ENCODE measurements around the gene RERE. TPM values are rescaled to one million over a fixed set of nuclear protein-coding genes. Genes with fewer than 3 reads are reported as not detected.

RERE gene
- total RNA-seq, 1 donor: 55.0 TPM

DNA sequence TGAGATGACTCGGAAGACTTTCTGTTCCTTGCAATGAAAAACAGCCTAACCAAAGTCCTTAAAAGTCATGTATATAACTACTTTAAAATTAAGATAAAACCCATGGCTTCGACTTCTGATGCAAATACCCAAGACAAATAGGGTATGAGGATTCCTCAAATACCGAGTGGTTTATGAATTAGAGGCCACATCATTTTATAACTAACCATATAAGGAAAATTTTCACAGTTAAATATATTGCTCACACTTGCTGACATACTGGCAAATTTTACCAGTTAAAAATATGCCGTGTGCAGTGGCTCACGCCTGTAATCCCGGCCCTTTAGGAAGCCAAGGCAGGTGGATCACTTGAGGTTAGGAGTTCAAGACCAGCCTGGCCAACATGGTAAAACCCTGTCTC is 5.4 kb downstream of the RERE start:
- no peak overlapping the region for H3K4me2 ChIP-seq (ENCODE audit: insufficient read depth, low read length)
- no peaks in the 10 kb centered on the region for H3K27me3 ChIP-seq (ENCODE audit: insufficient read depth, low read length)
- H2AFZ ChIP-seq (ENCODE audit: low read length): no peak overlapping the region
- no peak for DNase-seq (ENCODE audit: insufficient read length, low spot score, missing footprints)
- peaks cover 43% of the 10 kb centered on the region for H3K79me2 ChIP-seq (ENCODE audit: insufficient read depth, low read length)
- TF ChIP-seq CTCF (IDR thresholded peaks at IDR 0.05; ENCODE audit: extremely low read depth, low read depth, low read length): no peak
- H3K36me3 ChIP-seq (ENCODE audit: insufficient read depth, low read length): no peaks in the 10 kb centered on the region
- no peak overlapping the region for H3K4me3 ChIP-seq (ENCODE audit: insufficient read depth, low read length)
- no peak overlapping the region for H3K27ac ChIP-seq (ENCODE audit: low read depth, low read length)
- H4K20me1 ChIP-seq (ENCODE audit: insufficient read depth, low read length): peaks cover 12% of the 10 kb centered on the region
- peaks cover 39% of the 10 kb centered on the region for H3K4me1 ChIP-seq (ENCODE audit: insufficient read depth, low read length)
- no peaks in the 10 kb centered on the region for H3K9me3 ChIP-seq (ENCODE audit: low read depth, low read length)

- Histone ChIP-seq H3K27me3 (ENCODE audit: insufficient read depth, low read length) (no peaks in the 10 kb centered on the region), H2AFZ (ENCODE audit: low read length) (no peak overlapping the region), H3K79me2 (ENCODE audit: insufficient read depth, low read length) (peaks cover 49% of the 10 kb centered on the region), H3K4me1 (ENCODE audit: insufficient read depth, low read length) (peaks cover 32% of the 10 kb centered on the region), H3K27ac (ENCODE audit: low read depth, low read length) (no peak overlapping the region), H3K9me3 (ENCODE audit: low read depth, low read length) (no peaks in the 10 kb centered on the region), H3K4me2 (ENCODE audit: insufficient read depth, low read length) (no peak overlapping the region), H3K4me3 (ENCODE audit: insufficient read depth, low read length) (no peak overlapping the region), H3K36me3 (ENCODE audit: insufficient read depth, low read length) (no peaks in the 10 kb centered on the region), H4K20me1 (ENCODE audit: insufficient read depth, low read length) (peaks cover 17% of the 10 kb centered on the region)
- no peak for DNase-seq (ENCODE audit: insufficient read length, low spot score, missing footprints)
- TF ChIP-seq CTCF (IDR thresholded peaks at IDR 0.05; ENCODE audit: extremely low read depth, low read depth, low read length): no peak
Measured at GRCh38 chr1:8810987-8811386, 6.5 kb downstream of the RERE start.

- Histone ChIP-seq H3K4me3 (ENCODE audit: insufficient read depth, low read length) (no peak overlapping the region), H3K27me3 (ENCODE audit: insufficient read depth, low read length) (no peaks in the 10 kb centered on the region), H4K20me1 (ENCODE audit: insufficient read depth, low read length) (peaks cover 13% of the 10 kb centered on the region), H3K79me2 (ENCODE audit: insufficient read depth, low read length) (peaks cover 40% of the 10 kb centered on the region), H3K36me3 (ENCODE audit: insufficient read depth, low read length) (no peaks in the 10 kb centered on the region), H2AFZ (ENCODE audit: low read length) (no peak overlapping the region), H3K4me1 (ENCODE audit: insufficient read depth, low read length) (peaks cover 23% of the 10 kb centered on the region), H3K9me3 (ENCODE audit: low read depth, low read length) (no peaks in the 10 kb centered on the region), H3K27ac (ENCODE audit: low read depth, low read length) (no peak overlapping the region), H3K4me2 (ENCODE audit: insufficient read depth, low read length) (no peak overlapping the region)
- no peak for TF ChIP-seq CTCF (IDR thresholded peaks at IDR 0.05; ENCODE audit: extremely low read depth, low read depth, low read length)
- peak; percentile 22 for DNase-seq (ENCODE audit: insufficient read length, low spot score, missing footprints)
Measured at GRCh38 chr1:8809342-8809736, 8.1 kb downstream of the RERE start.

DNA sequence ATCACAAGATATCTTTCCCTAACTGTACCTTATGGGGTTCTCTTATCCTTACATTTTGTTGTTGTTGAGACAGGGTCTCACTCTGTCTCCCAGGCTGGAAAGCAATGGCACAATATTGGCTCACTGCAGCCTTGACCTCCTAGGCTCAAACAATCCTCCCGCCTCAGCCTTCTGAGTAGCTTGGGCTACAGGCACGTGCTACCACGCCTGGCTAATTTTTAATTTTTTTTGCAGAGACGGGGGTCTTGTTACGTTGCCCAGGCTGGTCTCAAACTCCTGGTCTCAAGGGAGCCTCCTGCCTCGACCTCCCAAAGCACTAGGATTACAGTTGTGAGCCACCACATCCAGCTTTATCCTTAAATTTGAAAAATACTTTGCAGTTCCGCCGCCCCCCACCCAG is 10.4 kb downstream of the RERE start:
- H3K27me3 ChIP-seq (ENCODE audit: insufficient read depth, low read length): no peaks in the 10 kb centered on the region
- H3K36me3 ChIP-seq (ENCODE audit: insufficient read depth, low read length): no peaks in the 10 kb centered on the region
- no peak overlapping the region for H2AFZ ChIP-seq (ENCODE audit: low read length)
- TF ChIP-seq CTCF (IDR thresholded peaks at IDR 0.05; ENCODE audit: extremely low read depth, low read depth, low read length): no peak
- peaks cover 30% of the 10 kb centered on the region for H3K79me2 ChIP-seq (ENCODE audit: insufficient read depth, low read length)
- H3K4me1 ChIP-seq (ENCODE audit: insufficient read depth, low read length): peaks cover 8% of the 10 kb centered on the region
- H3K4me2 ChIP-seq (ENCODE audit: insufficient read depth, low read length): no peak overlapping the region
- H4K20me1 ChIP-seq (ENCODE audit: insufficient read depth, low read length): peaks cover 13% of the 10 kb centered on the region
- H3K9me3 ChIP-seq (ENCODE audit: low read depth, low read length): no peaks in the 10 kb centered on the region
- H3K27ac ChIP-seq (ENCODE audit: low read depth, low read length): no peak overlapping the region
- no peak for DNase-seq (ENCODE audit: insufficient read length, low spot score, missing footprints)
- H3K4me3 ChIP-seq (ENCODE audit: insufficient read depth, low read length): no peak overlapping the region

All from osteoblast (primary cell).